Measurements from ENCODE around the gene PLEKHA1. TPM values are rescaled to one million over a fixed set of nuclear protein-coding genes. Genes with fewer than 3 reads are reported as not detected.

Gene PLEKHA1
- total RNA-seq, 2 experiments from 2014 or later, result 26.6 to 29.2 TPM

DNA sequence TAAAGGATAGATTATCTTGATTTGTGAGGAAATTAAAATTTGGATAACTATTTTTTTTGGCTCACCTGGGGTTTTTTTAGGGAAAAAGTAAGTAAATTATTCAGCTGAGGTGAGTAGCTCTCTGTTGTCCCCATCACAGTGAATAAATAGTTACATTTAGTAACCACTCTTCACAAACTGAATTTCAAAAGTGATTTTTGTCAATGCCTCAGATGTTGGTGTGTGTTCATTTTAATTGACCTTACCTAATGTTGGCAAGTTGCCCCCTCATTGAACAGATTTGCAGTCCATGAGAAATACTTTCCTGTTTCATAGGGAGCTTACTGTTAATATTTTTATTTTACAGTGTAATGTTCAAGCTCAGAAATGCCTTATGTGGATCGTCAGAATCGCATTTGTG is 18.3 kb downstream of the PLEKHA1 start:
- H3K9me3 Mint-ChIP-seq, result peaks cover 4% of the 10 kb centered on the region
- peaks cover 37% of the 10 kb centered on the region for H3K36me3 Mint-ChIP-seq
- DNase-seq (no peak), ATAC-seq (ENCODE audit: low read depth) (no peak)
- no peak overlapping the region for H3K27ac Mint-ChIP-seq
- H3K4me1 Mint-ChIP-seq, result peaks cover 6% of the 10 kb centered on the region
- H3K4me3 Mint-ChIP-seq, result no peak overlapping the region
- POLR2A ChIA-PET, result no interaction called here
- H3K27me3 Mint-ChIP-seq, result no peaks in the 10 kb centered on the region

DNA sequence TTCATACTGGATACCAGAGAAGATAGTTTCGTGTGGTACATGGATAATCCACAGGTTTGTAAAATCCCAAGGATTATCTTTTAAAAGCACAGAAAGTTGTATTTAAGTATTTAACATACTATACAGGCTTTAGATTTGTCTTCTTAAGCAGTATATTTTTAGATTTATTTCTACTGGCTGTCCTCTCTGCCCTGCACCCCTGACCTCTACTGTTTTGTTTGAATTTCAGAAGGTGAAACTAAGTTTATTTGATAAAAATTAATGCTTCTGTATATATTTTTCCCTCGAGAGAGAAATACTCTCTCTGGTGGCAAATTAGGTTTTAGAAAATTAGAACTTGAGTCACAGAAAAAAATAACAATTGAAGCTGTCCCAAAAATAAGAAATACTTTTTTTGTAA is 18.8 kb downstream of the PLEKHA1 start:
- Mint-ChIP-seq H3K27ac (no peak overlapping the region), H3K9me3 (peaks cover 4% of the 10 kb centered on the region), H3K4me3 (no peak overlapping the region), H3K36me3 (peaks cover 39% of the 10 kb centered on the region), H3K4me1 (peaks cover 2% of the 10 kb centered on the region), H3K27me3 (no peaks in the 10 kb centered on the region)
- POLR2A ChIA-PET, result no interaction called here
- no peak for ATAC-seq (ENCODE audit: low read depth)
- no peak for DNase-seq

DNA sequence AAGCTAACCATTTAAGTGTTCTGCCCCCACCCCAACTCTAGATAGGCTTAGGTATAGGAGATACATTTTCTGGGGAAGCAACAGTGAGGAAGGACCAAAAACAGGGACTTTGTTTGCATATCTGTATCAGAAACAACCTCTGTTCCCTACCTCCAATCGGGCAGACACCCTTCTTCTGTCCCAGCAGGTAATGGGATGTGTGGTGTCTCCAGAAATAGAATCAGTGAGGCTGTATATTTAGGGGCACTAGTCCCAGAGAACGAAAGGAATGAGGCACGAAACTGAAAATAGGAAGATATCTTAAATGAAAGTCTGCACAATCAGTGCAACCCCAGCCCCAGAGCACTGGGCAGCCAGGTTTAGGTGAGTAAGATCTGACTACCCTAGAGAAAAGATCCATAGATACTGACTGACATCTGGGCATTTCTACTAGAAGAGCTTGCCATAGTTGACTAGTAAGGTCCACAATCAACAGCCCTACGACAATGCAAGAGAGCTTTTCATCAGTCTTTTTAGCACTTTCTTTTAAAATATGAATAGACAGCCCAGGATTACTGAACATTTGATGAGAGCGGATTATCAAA is 28.1 kb downstream of the PLEKHA1 start:
- Mint-ChIP-seq H3K36me3 (peaks cover 15% of the 10 kb centered on the region), H3K4me3 (no peak overlapping the region), H3K4me1 (peaks cover 4% of the 10 kb centered on the region), H3K27me3 (no peaks in the 10 kb centered on the region), H3K27ac (no peak overlapping the region), H3K9me3 (no peaks in the 10 kb centered on the region)
- POLR2A ChIA-PET, result no interaction called here
- DNase-seq (no peak), ATAC-seq (ENCODE audit: low read depth) (no peak)

DNA sequence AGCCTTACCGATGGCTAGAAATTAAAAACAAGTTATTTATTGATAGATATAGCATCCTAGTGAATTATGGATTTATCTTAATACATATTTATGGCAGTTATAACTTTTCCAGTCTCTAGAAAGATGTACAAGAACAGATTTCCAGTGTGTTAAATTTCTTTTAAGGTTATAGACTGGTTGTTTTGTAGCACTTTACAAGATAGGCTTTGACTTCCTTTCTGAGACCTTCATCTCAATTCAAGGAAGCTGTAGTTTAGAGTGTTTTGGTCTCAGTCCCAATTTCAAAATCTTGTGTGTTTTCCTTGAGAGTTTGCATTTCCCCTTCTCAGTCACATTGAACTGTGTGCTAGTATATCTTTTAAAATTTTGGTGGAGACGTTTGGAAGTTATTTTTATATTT is 30.1 kb downstream of the PLEKHA1 start:
- DNase-seq (no peak), ATAC-seq (ENCODE audit: low read depth) (no peak)
- no peaks in the 10 kb centered on the region for H3K27me3 Mint-ChIP-seq
- no peaks in the 10 kb centered on the region for H3K9me3 Mint-ChIP-seq
- peaks cover 6% of the 10 kb centered on the region for H3K4me1 Mint-ChIP-seq
- H3K36me3 Mint-ChIP-seq, result peaks cover 16% of the 10 kb centered on the region
- no peak overlapping the region for H3K27ac Mint-ChIP-seq
- H3K4me3 Mint-ChIP-seq, result no peak overlapping the region
- POLR2A ChIA-PET, result no interaction called here

DNA sequence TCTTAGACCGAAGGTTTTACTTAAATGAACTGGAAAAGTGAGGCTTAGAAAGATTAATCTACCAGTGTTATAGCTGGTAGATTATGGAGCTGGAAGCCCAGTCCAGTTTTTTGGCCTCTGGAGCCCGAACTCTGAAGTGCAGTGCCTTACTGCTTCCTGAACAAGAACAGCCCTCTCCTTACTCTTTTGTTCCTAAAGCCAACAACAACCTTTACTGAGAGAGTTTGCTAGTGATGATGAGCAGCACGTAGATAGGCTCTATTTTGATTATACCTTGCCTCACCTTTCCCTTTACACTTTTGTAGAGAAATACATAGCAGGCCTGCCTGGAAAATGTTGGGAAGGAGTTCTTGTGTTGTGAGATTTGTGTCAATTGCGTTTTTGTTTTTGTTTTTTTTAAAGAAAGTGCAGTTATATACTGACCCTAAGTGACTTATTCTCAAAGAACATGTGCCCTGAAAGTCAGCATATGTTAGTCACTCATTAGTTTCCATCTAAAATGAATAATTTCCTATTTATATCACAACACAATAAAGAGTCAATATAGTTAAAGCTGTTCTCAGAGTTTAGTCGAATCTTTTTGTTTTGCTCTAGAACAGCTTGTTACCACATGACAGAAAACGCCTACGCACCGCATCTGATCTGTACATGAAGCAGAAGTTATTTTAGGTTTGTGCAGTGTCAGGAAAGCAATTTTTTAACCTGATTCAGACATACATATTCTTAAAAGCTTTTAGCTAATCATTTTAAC is 33.0 kb downstream of the PLEKHA1 start:
- H3K36me3 Mint-ChIP-seq, result peaks cover 28% of the 10 kb centered on the region
- H3K27ac Mint-ChIP-seq, result no peak overlapping the region
- DNase-seq, result no peak
- ATAC-seq (ENCODE audit: low read depth), result no peak
- peaks cover 9% of the 10 kb centered on the region for H3K4me1 Mint-ChIP-seq
- POLR2A ChIA-PET, result no interaction called here
- no peaks in the 10 kb centered on the region for H3K9me3 Mint-ChIP-seq
- no peaks in the 10 kb centered on the region for H3K27me3 Mint-ChIP-seq
- no peak overlapping the region for H3K4me3 Mint-ChIP-seq

DNA sequence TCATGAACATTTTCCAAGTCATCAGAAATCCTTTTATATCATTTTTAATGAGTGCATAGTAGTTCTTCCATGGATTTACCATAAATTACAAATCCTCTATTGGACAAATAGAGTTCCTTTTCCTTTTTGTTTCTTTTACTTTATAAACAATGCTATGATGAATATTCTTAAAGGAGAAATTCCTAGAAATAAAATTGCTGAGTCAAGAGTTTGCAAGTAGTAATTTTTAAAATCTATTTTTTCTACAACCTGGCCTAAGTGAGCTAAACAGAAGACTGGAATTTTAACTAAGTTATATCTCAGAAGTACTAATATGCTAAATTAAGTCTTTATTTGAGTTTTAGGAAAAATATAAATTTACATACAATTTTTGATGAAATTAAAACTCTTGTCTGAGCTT is 38.8 kb downstream of the PLEKHA1 start:
- no peak overlapping the region for H3K4me3 Mint-ChIP-seq
- no peak overlapping the region for H3K27ac Mint-ChIP-seq
- H3K27me3 Mint-ChIP-seq, result no peaks in the 10 kb centered on the region
- DNase-seq (no peak), ATAC-seq (ENCODE audit: low read depth) (no peak)
- no peaks in the 10 kb centered on the region for H3K9me3 Mint-ChIP-seq
- POLR2A ChIA-PET, result no interaction called here
- H3K4me1 Mint-ChIP-seq, result peaks cover 23% of the 10 kb centered on the region
- peaks cover 52% of the 10 kb centered on the region for H3K36me3 Mint-ChIP-seq

DNA sequence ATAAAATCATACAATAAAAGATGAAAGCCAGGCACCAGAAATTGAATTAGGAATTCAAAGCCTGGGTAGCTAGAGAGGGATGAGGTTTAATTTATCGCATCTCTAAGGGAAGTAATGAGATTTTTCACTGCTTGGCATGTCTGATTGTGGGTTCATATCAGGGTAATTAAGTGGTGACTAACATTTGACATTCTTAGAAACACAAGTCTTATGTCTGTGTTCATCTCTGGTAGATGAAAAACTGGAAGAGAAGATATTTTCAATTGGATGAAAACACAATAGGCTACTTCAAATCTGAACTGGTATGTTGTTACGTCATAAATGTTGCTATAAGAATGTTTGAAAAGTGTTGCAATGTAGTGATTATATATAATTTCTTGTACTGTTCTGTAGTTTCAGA is 43.2 kb downstream of the PLEKHA1 start:
- ATAC-seq (ENCODE audit: low read depth), result no peak
- Mint-ChIP-seq H3K27ac (peak overlapping the region; percentile 76), H3K36me3 (peaks cover 55% of the 10 kb centered on the region), H3K4me1 (peaks cover 49% of the 10 kb centered on the region), H3K4me3 (no peak overlapping the region), H3K27me3 (no peaks in the 10 kb centered on the region), H3K9me3 (no peaks in the 10 kb centered on the region)
- POLR2A ChIA-PET, result interaction anchor here (0.7 kb wide), 1 partner anchor 141 kb away, joined by 5 read pairs; no protein-coding TSS in a partner anchor
- DNase-seq, result no peak

DNA sequence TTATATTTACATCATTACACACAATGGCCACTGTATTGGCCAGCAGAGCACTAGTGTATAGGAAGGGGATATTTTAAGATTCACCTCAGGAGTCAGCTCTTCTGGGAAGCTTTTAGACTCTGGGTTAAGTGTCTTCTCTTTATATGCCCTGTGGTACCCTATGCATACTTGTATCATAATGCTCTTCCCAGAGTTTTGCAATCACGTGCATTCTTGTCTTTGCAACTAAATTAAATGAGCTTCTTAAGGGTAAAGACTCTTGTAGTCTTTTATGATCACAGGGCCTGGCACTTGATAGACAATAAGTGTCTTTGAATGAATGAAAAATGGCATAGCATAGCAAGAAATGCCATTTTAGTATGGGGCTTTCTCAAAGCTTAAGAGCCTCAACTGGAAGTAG is 44.5 kb downstream of the PLEKHA1 start:
- peaks cover 51% of the 10 kb centered on the region for H3K36me3 Mint-ChIP-seq
- H3K27me3 Mint-ChIP-seq, result no peaks in the 10 kb centered on the region
- peaks cover 53% of the 10 kb centered on the region for H3K4me1 Mint-ChIP-seq
- POLR2A ChIA-PET, result interaction anchor here (1.9 kb wide), 1 partner anchor 44 kb away, joined by 14 read pairs; the partner anchor contains the start of gene PLEKHA1
- no peak overlapping the region for H3K4me3 Mint-ChIP-seq
- no peaks in the 10 kb centered on the region for H3K9me3 Mint-ChIP-seq
- ATAC-seq (ENCODE audit: low read depth) (no peak), DNase-seq (no peak)
- H3K27ac Mint-ChIP-seq, result no peak overlapping the region

DNA sequence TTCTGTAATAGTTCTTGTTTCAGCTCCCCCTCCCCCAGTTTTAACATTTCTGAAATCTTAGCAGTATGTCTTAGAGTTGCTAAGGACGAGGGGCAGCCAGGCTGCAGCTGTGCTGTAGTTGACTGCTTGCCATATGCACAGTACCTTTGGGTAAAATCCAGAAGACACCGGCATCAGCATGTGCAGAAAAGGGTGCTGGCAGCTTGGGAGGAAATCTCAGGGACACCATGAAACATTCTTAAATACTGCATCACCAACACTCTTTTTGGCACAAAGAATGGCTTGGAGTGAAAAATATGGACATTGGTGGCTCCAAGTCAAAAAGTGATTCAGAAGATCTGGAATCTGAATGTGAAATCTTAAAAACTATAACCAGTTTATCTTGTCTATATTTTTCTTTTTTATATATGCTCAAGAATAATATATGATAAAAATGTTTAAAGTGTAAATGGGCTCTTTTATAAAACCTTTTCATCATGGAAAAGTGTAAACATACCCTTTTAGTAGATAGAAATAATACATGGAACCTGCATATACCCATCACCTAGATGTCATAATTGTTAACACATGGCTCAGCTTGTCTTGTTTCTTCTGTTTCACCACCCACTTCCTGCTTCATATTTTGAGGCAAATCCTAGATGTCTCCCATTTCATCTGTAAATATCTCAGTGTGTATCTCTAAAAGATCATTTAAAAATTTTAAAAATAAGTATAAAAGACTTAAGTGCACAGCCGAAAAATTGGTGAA is 45.5 kb downstream of the PLEKHA1 start:
- peaks cover 53% of the 10 kb centered on the region for H3K4me1 Mint-ChIP-seq
- H3K27me3 Mint-ChIP-seq, result no peaks in the 10 kb centered on the region
- H3K27ac Mint-ChIP-seq, result no peak overlapping the region
- ATAC-seq (ENCODE audit: low read depth) (no peak), DNase-seq (no peak)
- H3K36me3 Mint-ChIP-seq, result peaks cover 44% of the 10 kb centered on the region
- POLR2A ChIA-PET, result interaction anchor here (1.9 kb wide), 1 partner anchor 45 kb away, joined by 14 read pairs; the partner anchor contains the start of gene PLEKHA1
- H3K9me3 Mint-ChIP-seq, result no peaks in the 10 kb centered on the region
- H3K4me3 Mint-ChIP-seq, result no peak overlapping the region

DNA sequence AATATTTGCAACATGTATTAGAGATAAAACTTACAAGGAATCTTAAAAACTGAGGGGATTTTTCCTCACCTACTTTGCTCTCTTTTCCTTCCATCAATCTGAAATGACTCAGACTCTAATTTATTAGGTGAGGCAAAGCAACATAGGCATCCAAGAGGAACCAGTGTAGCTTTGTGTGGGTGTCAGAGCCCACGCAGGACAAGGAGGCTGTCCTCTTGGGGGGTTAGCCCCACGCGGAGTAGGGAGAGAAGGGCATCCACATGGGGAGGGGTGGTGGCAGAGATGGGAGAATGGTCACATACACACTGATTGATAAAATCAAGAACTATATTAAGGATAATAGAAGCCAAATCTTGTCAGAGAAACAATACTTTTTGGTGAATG is 46.1 kb downstream of the PLEKHA1 start:
- Mint-ChIP-seq H3K27me3 (no peaks in the 10 kb centered on the region), H3K9me3 (no peaks in the 10 kb centered on the region), H3K36me3 (peaks cover 40% of the 10 kb centered on the region), H3K4me3 (no peak overlapping the region), H3K4me1 (peaks cover 53% of the 10 kb centered on the region), H3K27ac (peak overlapping the region; percentile 63)
- ATAC-seq (ENCODE audit: low read depth) (no peak), DNase-seq (no peak)
- POLR2A ChIA-PET, result interaction anchor here (1.9 kb wide), 1 partner anchor 46 kb away, joined by 14 read pairs; the partner anchor contains the start of gene PLEKHA1

DNA sequence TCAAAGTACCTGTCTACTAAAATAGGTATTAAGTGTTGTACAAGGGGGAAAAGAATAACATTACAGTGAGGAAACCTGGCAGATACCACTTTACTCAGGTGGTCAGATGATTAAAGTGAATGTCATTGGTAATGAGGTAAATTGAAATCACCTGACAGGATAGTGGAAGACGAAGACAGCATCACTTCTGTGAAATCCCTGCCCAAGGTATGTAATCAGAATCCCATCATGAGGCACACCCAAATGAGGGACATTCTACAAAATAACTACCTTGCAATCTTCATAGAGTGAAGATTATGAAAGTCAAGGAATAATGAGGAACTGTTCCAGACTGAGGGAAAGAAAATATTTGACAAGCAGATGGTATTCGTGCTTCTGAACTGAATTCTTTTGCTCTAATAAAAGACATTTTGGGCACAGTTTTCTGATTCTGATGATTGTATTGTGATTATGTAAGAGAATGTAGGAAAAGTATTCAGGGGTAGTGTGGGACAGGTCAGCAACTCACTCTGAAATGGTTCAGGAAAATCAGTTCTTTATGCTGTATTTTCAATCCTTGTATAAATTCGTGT is 46.6 kb downstream of the PLEKHA1 start:
- H3K9me3 Mint-ChIP-seq, result no peaks in the 10 kb centered on the region
- peaks cover 49% of the 10 kb centered on the region for H3K4me1 Mint-ChIP-seq
- POLR2A ChIA-PET, result no interaction called here
- peak overlapping the region; percentile 0 for H3K4me3 Mint-ChIP-seq
- no peak for ATAC-seq (ENCODE audit: low read depth)
- DNase-seq, result no peak
- H3K27ac Mint-ChIP-seq, result peak overlapping the region; percentile 63
- H3K36me3 Mint-ChIP-seq, result peaks cover 38% of the 10 kb centered on the region
- H3K27me3 Mint-ChIP-seq, result no peaks in the 10 kb centered on the region

DNA sequence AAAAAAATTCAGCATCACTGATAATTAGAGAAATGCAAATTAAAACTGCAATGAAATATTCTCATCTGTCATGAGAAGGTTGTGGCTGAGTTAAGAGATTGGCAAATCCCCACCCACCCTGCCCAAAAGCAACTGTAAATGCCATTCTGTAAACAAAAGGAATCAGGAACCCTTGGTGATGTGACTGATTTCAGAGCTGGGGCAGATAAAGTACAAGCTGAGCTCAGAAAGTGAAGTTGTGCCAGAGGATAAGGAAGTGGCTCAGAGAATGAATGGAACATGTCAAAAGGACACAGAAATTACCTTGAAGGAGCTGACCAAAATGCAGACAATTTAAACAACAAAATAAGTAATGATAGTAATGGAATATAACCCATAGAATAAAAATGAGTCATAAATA is 47.2 kb downstream of the PLEKHA1 start:
- peaks cover 34% of the 10 kb centered on the region for H3K36me3 Mint-ChIP-seq
- H3K4me3 Mint-ChIP-seq, result peak overlapping the region; percentile 32
- H3K9me3 Mint-ChIP-seq, result no peaks in the 10 kb centered on the region
- H3K27ac Mint-ChIP-seq, result peak overlapping the region; percentile 77
- ATAC-seq (ENCODE audit: low read depth), result no peak
- no peak for DNase-seq
- no peaks in the 10 kb centered on the region for H3K27me3 Mint-ChIP-seq
- POLR2A ChIA-PET, result interaction anchor here (1.3 kb wide), 1 partner anchor 47 kb away, joined by 7 read pairs; the partner anchor contains the start of gene PLEKHA1
- peaks cover 44% of the 10 kb centered on the region for H3K4me1 Mint-ChIP-seq

DNA sequence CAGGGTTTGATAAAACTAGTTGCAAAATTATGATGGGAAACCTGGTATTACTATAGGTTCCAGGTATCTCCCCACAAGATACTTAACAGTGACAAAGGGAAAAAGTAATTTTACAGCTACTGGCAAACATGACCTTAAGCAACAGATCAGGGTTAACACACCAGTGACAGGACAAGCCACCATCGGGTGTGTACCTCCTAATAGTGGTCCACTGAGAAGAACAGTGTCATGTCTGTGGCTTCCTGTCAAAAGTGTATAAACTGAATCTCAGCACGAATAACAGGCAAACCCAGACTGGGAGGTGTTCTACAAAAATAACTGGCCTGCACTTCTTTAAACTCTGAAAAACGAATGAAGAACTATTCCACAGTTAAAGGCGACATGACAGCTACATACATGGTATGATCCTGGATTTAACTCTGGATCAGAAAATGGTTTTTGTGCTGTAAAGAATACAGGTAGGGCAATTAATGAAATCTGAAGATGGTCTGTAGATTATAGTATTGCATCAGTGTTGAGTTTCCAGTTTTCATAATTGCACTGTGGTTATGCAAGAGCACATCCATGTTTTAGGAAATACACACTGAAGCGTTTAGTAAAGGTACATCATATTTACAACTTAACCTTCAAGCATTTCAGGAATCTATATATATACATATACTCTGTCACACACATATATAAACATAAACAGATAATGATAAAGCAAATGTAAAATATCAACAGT is 47.9 kb downstream of the PLEKHA1 start:
- peak overlapping the region; percentile 21 for H3K27ac Mint-ChIP-seq
- no peaks in the 10 kb centered on the region for H3K9me3 Mint-ChIP-seq
- no peak for DNase-seq
- H3K4me1 Mint-ChIP-seq, result peaks cover 44% of the 10 kb centered on the region
- POLR2A ChIA-PET, result interaction anchor here (1.3 kb wide), 1 partner anchor 48 kb away, joined by 7 read pairs; the partner anchor contains the start of gene PLEKHA1
- ATAC-seq (ENCODE audit: low read depth), result peak; percentile 91
- H3K4me3 Mint-ChIP-seq, result no peak overlapping the region
- peaks cover 34% of the 10 kb centered on the region for H3K36me3 Mint-ChIP-seq
- H3K27me3 Mint-ChIP-seq, result no peaks in the 10 kb centered on the region

Data from activated naive CD8-positive, alpha-beta T cell treated with anti-CD3 and anti-CD28 coated beads, Interleukin-2, amount 10 ng/mL, durations not matched to agents 7 days and 5 days (primary cell).